Thoracic aorta (tissue), 2 donors: ENCODE measurements around the gene SERP2. TPM values are rescaled to one million over a fixed set of nuclear protein-coding genes. Genes with fewer than 3 reads are reported as not detected.

Experiments used
- ATAC-seq: fragments of 150-250 bp; one replicate; pipeline ENCODE4 v1.8.0; 2017; ENCODE audit warnings: low read depth; ENCODE audit not compliant: insufficient number of reproducible peaks, low FRiP score
- DNase-seq: peaks from one replicate; pipeline ENCODE4 v3.0.0-alpha.2; 2020; ENCODE audit warnings: low spot score
- H3K27ac ChIP-seq, 2 donors: fragments of 200-600 bp; sonication (generic); 1 replicate in 1 of 2; 2 replicates in 1 of 2; pipeline ENCODE4 v1.5.1; 2016; ENCODE audit warnings: mild to moderate bottlenecking in 2 of 2, moderate library complexity in 2 of 2
- H3K27me3 ChIP-seq: fragments of 200-600 bp; sonication (generic); replicated peaks from 2 replicates; pipeline ENCODE4 v1.6.0; 2016; ENCODE audit warnings: mild to moderate bottlenecking; ENCODE audit not compliant: insufficient read depth
- H3K36me3 ChIP-seq: fragments of 200-600 bp; sonication (generic); one replicate; pipeline ENCODE4 v1.5.1; 2016
- H3K4me1 ChIP-seq, 2 donors: fragments of 200-600 bp; sonication (generic); 1 replicate in 1 of 2; 2 replicates in 1 of 2; pipeline versions ENCODE4 v1.5.1 to v1.6.0; 2016; ENCODE audit warnings: low read depth in 2 of 2, mild to moderate bottlenecking in 1 of 2; ENCODE audit not compliant: control insufficient read depth in 1 of 2
- H3K4me3 ChIP-seq: fragments of 200-600 bp; sonication (generic); 2 replicates; pipeline ENCODE4 v1.5.1; 2016; ENCODE audit warnings: mild to moderate bottlenecking
- H3K9me3 ChIP-seq: fragments of 200-600 bp; sonication (generic); 2 replicates; pipeline ENCODE4 v1.5.1; 2016
- total RNA-seq, 2 donors: library from RNA; depleted of rRNA; stranded (reverse); fragments of >200 nt; gene quantifications; one replicate each; pipeline versions ENCODE4 v1.1.0 to v1.2.3, GENCODE V29; 2016
- TF ChIP-seq, protein P1 (sequence below): fragments of 200-600 bp; sonication (generic); IDR thresholded peaks from one replicate; pipeline ENCODE4 v1.5.1; 2019; ENCODE audit warnings: antibody characterized with exemption

SERP2 gene
- total RNA-seq, 2 donors from 2014 or later, result 3.8 to 3.9 TPM

DNA sequence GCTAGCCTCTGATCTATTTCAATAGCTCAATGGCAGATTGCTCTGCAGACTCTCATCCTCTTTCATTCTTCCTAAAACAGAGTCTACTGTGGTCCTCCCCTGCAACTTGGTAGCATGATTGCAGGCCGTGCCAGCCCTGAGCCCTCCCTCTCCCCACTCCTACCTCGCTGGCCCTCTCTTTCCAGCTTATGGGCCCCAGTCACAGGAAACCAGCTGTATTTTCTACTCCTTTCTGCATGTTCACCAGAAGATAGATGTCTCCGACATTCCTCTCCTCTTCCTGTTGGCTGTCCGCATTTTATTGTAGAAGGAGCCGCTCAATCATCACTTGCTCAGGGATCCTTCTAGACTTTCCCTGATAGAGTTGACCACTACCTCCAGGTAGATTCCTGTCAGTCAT, 50.2 kb downstream of the SERP2 start:
- Histone ChIP-seq H3K4me3 (no peak overlapping the region), H3K27ac (no peak overlapping the region), H3K27me3 (no peaks in the 10 kb centered on the region), H3K4me1 (peaks cover 0 to 6% of the 10 kb centered on the region in 2 donors), H3K9me3 (no peaks in the 10 kb centered on the region), H3K36me3 (no peaks in the 10 kb centered on the region)
- TF ChIP-seq, protein P1, sequence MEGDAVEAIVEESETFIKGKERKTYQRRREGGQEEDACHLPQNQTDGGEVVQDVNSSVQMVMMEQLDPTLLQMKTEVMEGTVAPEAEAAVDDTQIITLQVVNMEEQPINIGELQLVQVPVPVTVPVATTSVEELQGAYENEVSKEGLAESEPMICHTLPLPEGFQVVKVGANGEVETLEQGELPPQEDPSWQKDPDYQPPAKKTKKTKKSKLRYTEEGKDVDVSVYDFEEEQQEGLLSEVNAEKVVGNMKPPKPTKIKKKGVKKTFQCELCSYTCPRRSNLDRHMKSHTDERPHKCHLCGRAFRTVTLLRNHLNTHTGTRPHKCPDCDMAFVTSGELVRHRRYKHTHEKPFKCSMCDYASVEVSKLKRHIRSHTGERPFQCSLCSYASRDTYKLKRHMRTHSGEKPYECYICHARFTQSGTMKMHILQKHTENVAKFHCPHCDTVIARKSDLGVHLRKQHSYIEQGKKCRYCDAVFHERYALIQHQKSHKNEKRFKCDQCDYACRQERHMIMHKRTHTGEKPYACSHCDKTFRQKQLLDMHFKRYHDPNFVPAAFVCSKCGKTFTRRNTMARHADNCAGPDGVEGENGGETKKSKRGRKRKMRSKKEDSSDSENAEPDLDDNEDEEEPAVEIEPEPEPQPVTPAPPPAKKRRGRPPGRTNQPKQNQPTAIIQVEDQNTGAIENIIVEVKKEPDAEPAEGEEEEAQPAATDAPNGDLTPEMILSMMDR, result no peak
- DNase-seq, result no peak
- ATAC-seq, result no peak

DNA sequence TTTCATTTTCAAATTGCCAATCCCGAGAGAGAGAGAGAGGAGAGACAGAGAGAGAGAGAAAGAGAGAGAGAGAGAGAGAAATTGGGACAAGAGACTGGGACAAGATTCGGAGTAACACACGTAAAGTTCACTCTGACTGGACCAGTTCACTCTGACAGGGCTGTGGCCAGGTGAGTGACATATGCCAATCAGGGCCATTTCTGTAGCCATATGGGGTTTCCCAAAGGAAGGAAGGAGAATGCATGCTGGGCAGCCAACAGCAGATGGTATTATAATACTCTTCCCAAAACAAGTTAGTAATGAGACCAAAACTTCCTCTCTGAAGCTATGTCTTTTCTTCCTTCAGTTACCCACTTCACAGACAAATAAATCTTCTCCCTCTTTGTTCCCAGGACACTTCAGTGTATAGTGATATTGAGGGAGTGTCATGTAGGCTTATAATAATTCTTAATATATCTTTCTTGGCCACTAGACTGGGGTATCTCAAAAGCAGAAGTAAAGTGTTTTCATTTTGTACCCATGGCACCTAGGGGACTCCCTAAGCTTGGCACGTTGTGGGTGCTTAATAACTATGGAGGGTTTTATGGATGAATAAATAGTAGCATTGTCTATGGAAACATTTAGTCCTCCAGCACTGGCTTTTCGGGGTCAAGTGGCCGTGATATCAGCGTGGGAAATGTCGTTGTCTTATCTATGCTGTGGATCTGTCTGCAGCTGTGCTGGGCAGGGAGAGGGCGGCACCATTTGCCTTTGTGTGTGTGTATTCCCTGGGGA, 51.6 kb downstream of the SERP2 start:
- DNase-seq (no peak), ATAC-seq (no peak)
- Histone ChIP-seq H3K9me3 (no peaks in the 10 kb centered on the region), H3K4me3 (no peak overlapping the region), H3K27ac (no peak overlapping the region), H3K27me3 (no peaks in the 10 kb centered on the region), H3K4me1 (peaks cover 0 to 12% of the 10 kb centered on the region in 2 donors), H3K36me3 (no peaks in the 10 kb centered on the region)
- TF ChIP-seq, protein P1, result no peak

DNA sequence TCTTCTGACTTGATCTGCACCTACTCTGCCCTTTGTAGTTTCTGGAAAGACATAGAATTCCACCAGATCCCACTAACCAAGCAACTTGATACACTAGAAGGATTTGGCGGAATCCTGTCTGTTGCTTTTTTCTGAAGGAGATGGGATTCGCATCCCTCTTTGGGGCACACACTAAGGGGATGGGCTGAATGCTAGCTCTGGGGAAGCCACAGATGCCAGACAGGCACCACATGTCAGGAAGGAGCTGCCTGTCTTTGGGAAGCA, 52.1 kb downstream of the SERP2 start:
- Histone ChIP-seq H3K9me3 (no peaks in the 10 kb centered on the region), H3K27me3 (no peaks in the 10 kb centered on the region), H3K4me3 (no peak overlapping the region), H3K27ac (no peak overlapping the region), H3K4me1 (peaks cover 0 to 12% of the 10 kb centered on the region in 2 donors), H3K36me3 (no peaks in the 10 kb centered on the region)
- ATAC-seq (no peak), DNase-seq (no peak)
- TF ChIP-seq, protein P1, result no peak

DNA sequence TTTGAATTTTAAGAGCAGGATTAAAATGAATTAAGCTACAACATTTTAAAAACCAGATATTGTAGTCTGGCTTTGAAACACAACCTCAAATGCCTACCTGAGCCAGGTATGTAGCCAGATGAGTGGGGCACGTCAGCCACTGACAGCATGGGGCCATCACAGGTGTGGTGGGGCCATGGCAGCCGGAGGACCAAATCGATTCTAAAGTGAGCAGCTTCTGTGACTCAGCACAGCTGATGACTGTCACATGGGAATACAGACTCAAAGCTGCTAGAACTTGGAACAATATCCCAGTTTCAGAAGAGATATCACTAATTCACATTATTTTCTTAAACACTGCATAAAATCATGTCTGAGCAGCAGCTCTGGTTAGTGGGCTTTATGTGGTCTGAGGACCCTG, 52.8 kb downstream of the SERP2 start:
- Histone ChIP-seq H3K27me3 (no peaks in the 10 kb centered on the region), H3K4me3 (no peak overlapping the region), H3K27ac (no peak overlapping the region), H3K9me3 (no peaks in the 10 kb centered on the region), H3K36me3 (no peaks in the 10 kb centered on the region), H3K4me1 (peaks cover 0 to 12% of the 10 kb centered on the region in 2 donors)
- DNase-seq (no peak), ATAC-seq (no peak)
- TF ChIP-seq, protein P1, result no peak

DNA sequence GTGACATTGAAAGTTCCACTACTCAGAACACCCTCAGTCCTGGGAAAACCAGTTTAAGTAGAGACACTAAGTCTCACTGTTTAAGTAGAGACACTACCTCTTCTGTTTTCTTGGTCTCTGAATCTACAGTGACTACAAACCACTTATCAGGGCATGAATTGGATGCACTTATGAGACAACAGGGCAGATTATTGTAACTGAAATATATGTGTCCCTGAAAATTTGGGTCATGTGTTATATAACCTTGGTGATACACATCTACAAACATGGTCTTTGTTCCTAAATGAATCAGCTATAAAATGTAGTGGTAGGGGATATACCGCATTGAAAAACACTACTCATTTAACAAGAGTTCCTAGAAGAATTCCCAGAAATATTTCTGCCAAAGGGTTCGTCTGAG, 55.7 kb downstream of the SERP2 start:
- H3K4me1 ChIP-seq, result peaks cover 7 to 33% of the 10 kb centered on the region in 2 donors
- H3K36me3 ChIP-seq, result peaks cover 8% of the 10 kb centered on the region
- no peaks in the 10 kb centered on the region for H3K9me3 ChIP-seq
- no peak for ATAC-seq
- H3K27me3 ChIP-seq, result no peaks in the 10 kb centered on the region
- TF ChIP-seq, protein P1, result no peak
- H3K4me3 ChIP-seq, result no peak overlapping the region
- no peak overlapping the region for H3K27ac ChIP-seq
- DNase-seq, result no peak
